K562 (cell line): ENCODE data around the gene ILK. TPM values are rescaled to one million over a fixed set of nuclear protein-coding genes. Genes with fewer than 3 reads are reported as not detected.

Source experiments
- NR2F6 ChIP-seq: fragments of 450-650 bp; formaldehyde crosslinking; IDR thresholded peaks from 2 replicates; pipeline ENCODE4 v1.4.0; 2020; ENCODE audit warnings: mild to moderate bottlenecking
- OTX1 ChIP-seq: fragments of 450-650 bp; formaldehyde crosslinking; IDR thresholded peaks from 2 replicates; pipeline ENCODE4 v1.4.0; 2022; ENCODE audit warnings: mild to moderate bottlenecking
- REST ChIP-seq, 2 experiments: fragments of 450-650 bp; formaldehyde crosslinking in 1 of 2; IDR thresholded peaks; 2 replicates each; pipeline versions ENCODE4 v1.4.0 to v1.6.1; 2014 to 2020; ENCODE audit warnings: mild to moderate bottlenecking in 2 of 2, borderline replicate concordance in 1 of 2, low read depth in 1 of 2
- SIN3B ChIP-seq: fragments of 450-650 bp; IDR thresholded peaks from 2 replicates; pipeline ENCODE4 v1.6.1; 2017; ENCODE audit warnings: low read depth, mild to moderate bottlenecking, moderate library complexity
- SMARCE1 ChIP-seq: fragments of 450-650 bp; IDR thresholded peaks from 2 replicates; pipeline ENCODE4 v1.7.1; 2016; ENCODE audit warnings: mild to moderate bottlenecking
- ZNF584 ChIP-seq: fragments of 200-800 bp; sonication (Bioruptor generic); IDR thresholded peaks from 2 replicates; pipeline ENCODE4 v1.6.1; 2016; ENCODE audit warnings: low read depth, mild to moderate bottlenecking, missing genetic modification characterization, missing compliant biosample characterization
- polyA plus RNA-seq, 8 experiments: library from polyadenylated mRNA; depleted of rRNA in 4 of 8; stranded (reverse) in 5 of 8; unstranded in 3 of 8; fragments of >200 nt; fragmentation: Nextera tagmentation in 2 of 8; fragmentation: Illumina TruSeq in 1 of 8; extraction: Ambion mirVana in 2 of 8; extraction: Trizol in 1 of 8; gene quantifications; 2 replicates each; pipeline versions ENCODE4 v1.2.1 to v1.2.3, GENCODE V29; 2011 to 2014; ENCODE audit warnings: inconsistent platforms in 1 of 8, missing spikeins in 1 of 8
- total RNA-seq, 7 experiments: library from RNA; depleted of rRNA in 6 of 7; stranded (reverse); fragments of >200 nt in 6 of 7; fragmentation: Illumina TruSeq in 2 of 7; extraction: Trizol in 2 of 7; gene quantifications; 2 replicates each; pipeline versions ENCODE4 v1.2.1 to v1.2.3, GENCODE V29; 2011 to 2021; ENCODE audit warnings: low replicate concordance in 1 of 7
- TF ChIP-seq, protein P1 (sequence below): fragments of 450-650 bp; formaldehyde crosslinking; conservative IDR thresholded peaks from 2 replicates; pipeline ENCODE4 v1.4.0; 2022; ENCODE audit warnings: mild to moderate bottlenecking, missing genetic modification characterization
- TF ChIP-seq, protein P2 (sequence below), 3 experiments: fragments of 200-800 bp in 1 of 3; fragments of 250-450 bp in 1 of 3; fragments of 450-650 bp in 1 of 3; sonication (Bioruptor Pico) in 1 of 3; sonication (Bioruptor generic) in 1 of 3; formaldehyde crosslinking in 1 of 3; IDR thresholded peaks; 2 replicates each; pipeline versions ENCODE4 v1.6.1 to v1.8.0; 2016 to 2022; ENCODE audit warnings: mild to moderate bottlenecking in 2 of 3, missing genetic modification characterization in 2 of 3, missing compliant biosample characterization in 1 of 3, moderate library complexity in 1 of 3
- TF ChIP-seq, protein P3 (sequence below): fragments of 450-650 bp; formaldehyde crosslinking; IDR thresholded peaks from 2 replicates; pipeline ENCODE4 v1.4.0; 2020; ENCODE audit warnings: mild to moderate bottlenecking, moderate library complexity

The ILK gene
- total and polyA plus RNA-seq, 9 of the 15 experiments (the other 6 are each of a cell fraction or from before 2014, with no cell fraction given): 43.3 to 95.9 (median 58.9) TPM

- TF ChIP-seq REST (IDR thresholded peaks at IDR 0.05; ENCODE audit: borderline replicate concordance) (no peak; the same call in 1 of the 2 replicates), REST (CRISPR knock-in tag; IDR thresholded peaks at IDR 0.05; ENCODE audit: low read depth) (peak; percentile 56; the same call in 1 of the 2 replicates), SMARCE1 (peak; percentile 14; the same call in 1 of the 2 replicates), NR2F6 (CRISPR knock-in tag) (0 out of 2 replicates have a peak, but pooled peaks have one; percentile 2), ZNF584 (CRISPR knock-in tag) (no peak), OTX1 (CRISPR knock-in tag) (no peak; the same call in 1 of the 2 replicates), SIN3B (no peak)
- TF ChIP-seq, protein P1, sequence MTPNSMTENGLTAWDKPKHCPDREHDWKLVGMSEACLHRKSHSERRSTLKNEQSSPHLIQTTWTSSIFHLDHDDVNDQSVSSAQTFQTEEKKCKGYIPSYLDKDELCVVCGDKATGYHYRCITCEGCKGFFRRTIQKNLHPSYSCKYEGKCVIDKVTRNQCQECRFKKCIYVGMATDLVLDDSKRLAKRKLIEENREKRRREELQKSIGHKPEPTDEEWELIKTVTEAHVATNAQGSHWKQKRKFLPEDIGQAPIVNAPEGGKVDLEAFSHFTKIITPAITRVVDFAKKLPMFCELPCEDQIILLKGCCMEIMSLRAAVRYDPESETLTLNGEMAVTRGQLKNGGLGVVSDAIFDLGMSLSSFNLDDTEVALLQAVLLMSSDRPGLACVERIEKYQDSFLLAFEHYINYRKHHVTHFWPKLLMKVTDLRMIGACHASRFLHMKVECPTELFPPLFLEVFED (CRISPR knock-in tag): 0 out of 2 replicates have a peak, but pooled peaks have one; percentile 14
- TF ChIP-seq, protein P2, sequence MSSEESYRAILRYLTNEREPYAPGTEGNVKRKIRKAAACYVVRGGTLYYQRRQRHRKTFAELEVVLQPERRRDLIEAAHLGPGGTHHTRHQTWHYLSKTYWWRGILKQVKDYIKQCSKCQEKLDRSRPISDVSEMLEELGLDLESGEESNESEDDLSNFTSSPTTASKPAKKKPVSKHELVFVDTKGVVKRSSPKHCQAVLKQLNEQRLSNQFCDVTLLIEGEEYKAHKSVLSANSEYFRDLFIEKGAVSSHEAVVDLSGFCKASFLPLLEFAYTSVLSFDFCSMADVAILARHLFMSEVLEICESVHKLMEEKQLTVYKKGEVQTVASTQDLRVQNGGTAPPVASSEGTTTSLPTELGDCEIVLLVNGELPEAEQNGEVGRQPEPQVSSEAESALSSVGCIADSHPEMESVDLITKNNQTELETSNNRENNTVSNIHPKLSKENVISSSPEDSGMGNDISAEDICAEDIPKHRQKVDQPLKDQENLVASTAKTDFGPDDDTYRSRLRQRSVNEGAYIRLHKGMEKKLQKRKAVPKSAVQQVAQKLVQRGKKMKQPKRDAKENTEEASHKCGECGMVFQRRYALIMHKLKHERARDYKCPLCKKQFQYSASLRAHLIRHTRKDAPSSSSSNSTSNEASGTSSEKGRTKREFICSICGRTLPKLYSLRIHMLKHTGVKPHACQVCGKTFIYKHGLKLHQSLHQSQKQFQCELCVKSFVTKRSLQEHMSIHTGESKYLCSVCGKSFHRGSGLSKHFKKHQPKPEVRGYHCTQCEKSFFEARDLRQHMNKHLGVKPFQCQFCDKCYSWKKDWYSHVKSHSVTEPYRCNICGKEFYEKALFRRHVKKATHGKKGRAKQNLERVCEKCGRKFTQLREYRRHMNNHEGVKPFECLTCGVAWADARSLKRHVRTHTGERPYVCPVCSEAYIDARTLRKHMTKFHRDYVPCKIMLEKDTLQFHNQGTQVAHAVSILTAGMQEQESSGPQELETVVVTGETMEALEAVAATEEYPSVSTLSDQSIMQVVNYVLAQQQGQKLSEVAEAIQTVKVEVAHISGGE (CRISPR knock-in tag; IDR thresholded peaks at IDR 0.05): no peak
- TF ChIP-seq, protein P3, sequence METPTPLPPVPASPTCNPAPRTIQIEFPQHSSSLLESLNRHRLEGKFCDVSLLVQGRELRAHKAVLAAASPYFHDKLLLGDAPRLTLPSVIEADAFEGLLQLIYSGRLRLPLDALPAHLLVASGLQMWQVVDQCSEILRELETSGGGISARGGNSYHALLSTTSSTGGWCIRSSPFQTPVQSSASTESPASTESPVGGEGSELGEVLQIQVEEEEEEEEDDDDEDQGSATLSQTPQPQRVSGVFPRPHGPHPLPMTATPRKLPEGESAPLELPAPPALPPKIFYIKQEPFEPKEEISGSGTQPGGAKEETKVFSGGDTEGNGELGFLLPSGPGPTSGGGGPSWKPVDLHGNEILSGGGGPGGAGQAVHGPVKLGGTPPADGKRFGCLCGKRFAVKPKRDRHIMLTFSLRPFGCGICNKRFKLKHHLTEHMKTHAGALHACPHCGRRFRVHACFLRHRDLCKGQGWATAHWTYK (CRISPR knock-in tag): peak; percentile 81; the same call in 1 of the 2 replicates
Measured at GRCh38 chr11:6611092-6611962, 7.8 kb downstream of the ILK start (continued).
